Activated B cell treated with CpG ODN at 0.5 μM for 24 hours (primary cell): ENCODE data around the gene TTC3. TPM values are rescaled to one million over a fixed set of nuclear protein-coding genes. Genes with fewer than 3 reads are reported as not detected.

Source experiments
- ATAC-seq: fragments of 200-7000 bp; cut with Tn5 transposase; one replicate; pipeline ENCODE4 v1.10.0; 2021; ENCODE audit warnings: low read depth, mild to moderate bottlenecking, moderate library complexity
- CTCF ChIA-PET: fragments of 350-600 bp; sonication (Branson Sonifier 250); formaldehyde crosslinking; loops from one replicate; lab custom pipeline; 2021; ENCODE audit warnings: antibody characterized with exemption; lab: Charles Lee
- POLR2A ChIA-PET: fragments of 350-600 bp; sonication (Branson Sonifier 250); formaldehyde crosslinking; loops from one replicate; lab custom pipeline; 2021; ENCODE audit warnings: antibody characterized with exemption; lab: Charles Lee
- DNase-seq: peaks from one replicate; pipeline ENCODE4 v3.0.0; 2022
- H3K27ac Mint-ChIP-seq: one replicate; pipeline ENCODE4 v1.8.0; 2020; ENCODE audit warnings: mixed read lengths
- H3K27me3 Mint-ChIP-seq: one replicate; pipeline ENCODE4 v1.8.0; 2021; ENCODE audit warnings: mixed read lengths
- H3K36me3 Mint-ChIP-seq: one replicate; pipeline ENCODE4 v1.8.0; 2021; ENCODE audit warnings: low read depth, mixed read lengths
- H3K4me1 Mint-ChIP-seq: one replicate; pipeline ENCODE4 v1.8.0; 2021; ENCODE audit warnings: mixed read lengths
- H3K4me3 Mint-ChIP-seq: one replicate; pipeline ENCODE4 v1.8.0; 2020; ENCODE audit warnings: mild to moderate bottlenecking, mixed read lengths
- H3K9me3 Mint-ChIP-seq: one replicate; pipeline ENCODE4 v1.8.0; 2020; ENCODE audit warnings: mixed read lengths
- intact Hi-C: fragments of 100-400 bp; cut with micrococcal nuclease; formaldehyde crosslinking; loops from one replicate; pipeline ENCODE4 v1.15.1; 2024
- total RNA-seq: library from RNA; stranded (reverse); gene quantifications from 2 replicates; pipeline ENCODE4 v1.2.3, GENCODE V29; 2022
- TF ChIP-seq, protein P1 (sequence below): fragments of 200-600 bp; IDR thresholded peaks from one replicate; pipeline ENCODE4 v1.8.0; 2022; ENCODE audit warnings: antibody characterized with exemption, mild to moderate bottlenecking

Gene TTC3
- total RNA-seq, 1 donor from 2014 or later, result 69.8 TPM

- ATAC-seq (no peak), DNase-seq (no peak)
- POLR2A ChIA-PET, result no interaction called here
These were observed 171.5 kb downstream of the TTC3 start for GRCh38 chr21:37244501-37245095.

DNA sequence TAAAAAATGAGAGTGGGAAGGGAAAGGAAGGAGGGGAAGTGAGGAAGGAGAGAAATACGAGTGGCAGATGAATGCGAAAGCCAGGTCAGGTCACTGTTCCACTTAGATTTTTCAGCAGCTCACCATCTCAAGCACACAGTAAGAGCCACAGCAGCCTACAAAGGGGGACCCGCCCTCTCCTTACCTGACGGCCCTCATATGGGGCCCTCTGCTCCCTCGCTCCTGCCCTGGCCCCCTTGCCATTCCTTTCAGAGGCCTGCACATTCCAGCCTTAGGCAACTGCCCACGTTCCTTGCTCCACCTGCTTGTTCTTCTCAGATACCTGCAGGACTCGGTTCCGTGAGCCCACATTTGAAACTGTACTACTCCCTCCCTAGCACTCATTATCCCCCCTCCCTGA, 172.1 kb downstream of the TTC3 start:
- H3K4me3 Mint-ChIP-seq, result no peak overlapping the region
- peaks cover 35% of the 10 kb centered on the region for H3K4me1 Mint-ChIP-seq
- no peak for DNase-seq
- intact Hi-C loops, result no loop called here
- ChIA-PET POLR2A (interaction anchor here (0.6 to 1.3 kb wide), 2 partner anchors 24 to 1025 kb away, joined by 3 to 5 read pairs; no protein-coding TSS in a partner anchor), CTCF (no interaction called here)
- no peak for ATAC-seq
- no peaks in the 10 kb centered on the region for H3K27me3 Mint-ChIP-seq
- TF ChIP-seq, protein P1, sequence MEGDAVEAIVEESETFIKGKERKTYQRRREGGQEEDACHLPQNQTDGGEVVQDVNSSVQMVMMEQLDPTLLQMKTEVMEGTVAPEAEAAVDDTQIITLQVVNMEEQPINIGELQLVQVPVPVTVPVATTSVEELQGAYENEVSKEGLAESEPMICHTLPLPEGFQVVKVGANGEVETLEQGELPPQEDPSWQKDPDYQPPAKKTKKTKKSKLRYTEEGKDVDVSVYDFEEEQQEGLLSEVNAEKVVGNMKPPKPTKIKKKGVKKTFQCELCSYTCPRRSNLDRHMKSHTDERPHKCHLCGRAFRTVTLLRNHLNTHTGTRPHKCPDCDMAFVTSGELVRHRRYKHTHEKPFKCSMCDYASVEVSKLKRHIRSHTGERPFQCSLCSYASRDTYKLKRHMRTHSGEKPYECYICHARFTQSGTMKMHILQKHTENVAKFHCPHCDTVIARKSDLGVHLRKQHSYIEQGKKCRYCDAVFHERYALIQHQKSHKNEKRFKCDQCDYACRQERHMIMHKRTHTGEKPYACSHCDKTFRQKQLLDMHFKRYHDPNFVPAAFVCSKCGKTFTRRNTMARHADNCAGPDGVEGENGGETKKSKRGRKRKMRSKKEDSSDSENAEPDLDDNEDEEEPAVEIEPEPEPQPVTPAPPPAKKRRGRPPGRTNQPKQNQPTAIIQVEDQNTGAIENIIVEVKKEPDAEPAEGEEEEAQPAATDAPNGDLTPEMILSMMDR, result no peak
- H3K27ac Mint-ChIP-seq, result no peak overlapping the region
- no peaks in the 10 kb centered on the region for H3K9me3 Mint-ChIP-seq
- peaks cover 26% of the 10 kb centered on the region for H3K36me3 Mint-ChIP-seq

More at GRCh38 chr21:37244501-37245095, 171.5 kb downstream of the TTC3 start:
- H3K9me3 Mint-ChIP-seq, result no peaks in the 10 kb centered on the region
- no peak overlapping the region for H3K4me3 Mint-ChIP-seq
- H3K4me1 Mint-ChIP-seq, result peaks cover 34% of the 10 kb centered on the region
- CTCF ChIA-PET, result interaction anchor here (0.8 kb wide), 1 partner anchor 14 kb away, joined by 3 read pairs; no protein-coding TSS in a partner anchor
- no peak overlapping the region for H3K27ac Mint-ChIP-seq
- no peaks in the 10 kb centered on the region for H3K27me3 Mint-ChIP-seq
- intact Hi-C loops, result no loop called here
- peaks cover 28% of the 10 kb centered on the region for H3K36me3 Mint-ChIP-seq
- TF ChIP-seq, protein P1, result no peak

GRCh38 chr21:37248298-37248697, 175.2 kb downstream of the TTC3 start:
- intact Hi-C loops, result loop anchor here (2.0 kb wide), 1 partner anchor 13 kb away; no protein-coding TSS in a partner anchor
- DNase-seq, result no peak
- H3K27me3 Mint-ChIP-seq, result no peaks in the 10 kb centered on the region
- CTCF ChIA-PET, result no interaction called here
- TF ChIP-seq, protein P1, result no peak
- peaks cover 13% of the 10 kb centered on the region for H3K36me3 Mint-ChIP-seq
- no peak for ATAC-seq
- H3K4me1 Mint-ChIP-seq, result peaks cover 33% of the 10 kb centered on the region
- H3K9me3 Mint-ChIP-seq, result no peaks in the 10 kb centered on the region
- no peak overlapping the region for H3K27ac Mint-ChIP-seq
- H3K4me3 Mint-ChIP-seq, result no peak overlapping the region
- POLR2A ChIA-PET, result no interaction called here

GRCh38 chr21:37249112-37249904, 176.3 kb downstream of the TTC3 start:
- Mint-ChIP-seq H3K4me1 (peaks cover 34% of the 10 kb centered on the region), H3K9me3 (no peaks in the 10 kb centered on the region), H3K27me3 (no peaks in the 10 kb centered on the region), H3K27ac (no peak overlapping the region), H3K4me3 (no peak overlapping the region), H3K36me3 (peaks cover 9% of the 10 kb centered on the region)
- no peak for ATAC-seq
- ChIA-PET CTCF (no interaction called here), POLR2A (no interaction called here)
- DNase-seq, result no peak
- intact Hi-C loops, result loop anchor here (2.0 kb wide), 1 partner anchor 15 kb away; no protein-coding TSS in a partner anchor
- TF ChIP-seq, protein P1, result no peak

GRCh38 chr21:37251294-37251634, 178.2 kb downstream of the TTC3 start:
- Mint-ChIP-seq H3K4me3 (no peak overlapping the region), H3K27me3 (no peaks in the 10 kb centered on the region), H3K27ac (no peak overlapping the region), H3K36me3 (peaks cover 4% of the 10 kb centered on the region), H3K4me1 (peaks cover 16% of the 10 kb centered on the region), H3K9me3 (no peaks in the 10 kb centered on the region)
- intact Hi-C loops, result no loop called here
- DNase-seq, result no peak
- ChIA-PET POLR2A (no interaction called here), CTCF (no interaction called here)
- TF ChIP-seq, protein P1, result no peak
- ATAC-seq, result no peak
